H9 (cell line): Measurements from ENCODE around the gene LITAFD. TPM values are rescaled to one million over a fixed set of nuclear protein-coding genes. Genes with fewer than 3 reads are reported as not detected.
A peak's percentile ranks its signal among the peaks of the same experiment; 100 is the strongest.

Experiments
- DNase-seq: peaks from one replicate; pipeline ENCODE4 v3.0.0-alpha.2; 2017
- H2AFZ ChIP-seq: one replicate; pipeline ENCODE4 v1.6.1; 2013; ENCODE audit warnings: mild to moderate bottlenecking, low read length, control low read depth, moderate library complexity
- H2AK5ac ChIP-seq: 2 replicates; pipeline ENCODE4 v1.6.1; 2013; ENCODE audit warnings: low read length, control low read depth, mixed read lengths; ENCODE audit not compliant: insufficient read length
- H2BK120ac ChIP-seq: one replicate; pipeline ENCODE4 v1.6.1; 2013; ENCODE audit warnings: low read depth, mild to moderate bottlenecking, low read length, control low read depth, inconsistent platforms; ENCODE audit not compliant: poor library complexity, severe bottlenecking
- H2BK12ac ChIP-seq: 2 replicates; pipeline ENCODE4 v1.6.1; 2013; ENCODE audit warnings: low read length, control low read depth, mixed read lengths, low read depth; ENCODE audit not compliant: insufficient read length
- H2BK15ac ChIP-seq: 2 replicates; pipeline ENCODE4 v1.6.1; 2013; ENCODE audit warnings: low read depth, low read length, control low read depth
- H2BK20ac ChIP-seq: one replicate; pipeline ENCODE4 v1.6.1; 2013; ENCODE audit warnings: low read depth, mild to moderate bottlenecking, low read length, control low read depth, inconsistent platforms; ENCODE audit not compliant: poor library complexity, severe bottlenecking
- H2BK5ac ChIP-seq: 2 replicates; pipeline ENCODE4 v1.6.1; 2013; ENCODE audit warnings: low read length, control low read depth, mixed read lengths; ENCODE audit not compliant: insufficient read length
- H3K14ac ChIP-seq: 2 replicates; pipeline ENCODE4 v1.6.1; 2013; ENCODE audit warnings: low read length, control low read depth; ENCODE audit not compliant: insufficient read depth
- H3K18ac ChIP-seq: 2 replicates; pipeline ENCODE4 v1.6.1; 2013; ENCODE audit warnings: low read depth, mild to moderate bottlenecking, mixed read lengths, low read length, control low read depth; ENCODE audit not compliant: insufficient read length
- H3K23ac ChIP-seq: 2 replicates; pipeline ENCODE4 v1.6.1; 2013; ENCODE audit warnings: low read length, control low read depth, mixed read lengths, low read depth; ENCODE audit not compliant: insufficient read length
- H3K23me2 ChIP-seq: 2 replicates; pipeline ENCODE4 v1.6.1; 2013; ENCODE audit warnings: low read depth, mild to moderate bottlenecking, mixed read lengths, low read length, control low read depth; ENCODE audit not compliant: insufficient read length, poor library complexity, severe bottlenecking
- H3K27ac ChIP-seq: 2 replicates; pipeline ENCODE4 v1.5.1; 2013; ENCODE audit warnings: low read length, control low read depth, mixed read lengths, low read depth; ENCODE audit not compliant: insufficient read length
- H3K27me3 ChIP-seq: 2 replicates; pipeline ENCODE4 v1.6.1; 2013; ENCODE audit warnings: low read length, control low read depth, inconsistent platforms; ENCODE audit not compliant: insufficient read depth
- H3K4ac ChIP-seq: 2 replicates; pipeline ENCODE4 v1.6.1; 2013; ENCODE audit warnings: low read depth, mild to moderate bottlenecking, control low read depth, inconsistent platforms, low read length, moderate library complexity
- H3K4me1 ChIP-seq: 2 replicates; pipeline ENCODE4 v1.6.1; 2013; ENCODE audit warnings: low read length, control low read depth, inconsistent platforms; ENCODE audit not compliant: insufficient read depth
- H3K4me2 ChIP-seq: 2 replicates; pipeline ENCODE4 v1.6.1; 2013; ENCODE audit warnings: low read length, control low read depth, mixed read lengths; ENCODE audit not compliant: insufficient read length, insufficient read depth
- H3K56ac ChIP-seq: 2 replicates; pipeline ENCODE4 v1.6.1; 2013; ENCODE audit warnings: low read depth, mild to moderate bottlenecking, mixed read lengths, low read length, control low read depth; ENCODE audit not compliant: insufficient read length
- H3K79me1 ChIP-seq: 2 replicates; pipeline ENCODE4 v1.6.1; 2013; ENCODE audit warnings: low read depth, mild to moderate bottlenecking, moderate library complexity, low read length, control low read depth, inconsistent platforms; ENCODE audit not compliant: insufficient read depth, poor library complexity, severe bottlenecking
- H3K79me2 ChIP-seq: 2 replicates; pipeline ENCODE4 v1.6.1; 2013; ENCODE audit warnings: low read length, control low read depth, inconsistent platforms; ENCODE audit not compliant: insufficient read depth
- H3K9ac ChIP-seq: 2 replicates; pipeline ENCODE4 v1.6.1; 2013; ENCODE audit warnings: low read length, control low read depth, mixed read lengths; ENCODE audit not compliant: insufficient read length; ENCODE audit errors: extremely low read depth
- H3K9me3 ChIP-seq: one replicate; pipeline ENCODE4 v1.6.1; 2013; ENCODE audit warnings: low read depth, low read length, inconsistent platforms; ENCODE audit not compliant: control insufficient read depth
- H3T11ph ChIP-seq: one replicate; pipeline ENCODE4 v1.6.1; 2013; ENCODE audit warnings: mild to moderate bottlenecking, low read length, control low read depth, inconsistent platforms
- H4K20me1 ChIP-seq: one replicate; pipeline ENCODE4 v1.6.1; 2013; ENCODE audit not compliant: control insufficient read depth, insufficient read length, insufficient read depth
- H4K5ac ChIP-seq: 2 replicates; pipeline ENCODE4 v1.6.1; 2013; ENCODE audit warnings: low read depth, mild to moderate bottlenecking, mixed read lengths, low read length, control low read depth; ENCODE audit not compliant: insufficient read length
- H4K8ac ChIP-seq: replicated peaks from 2 replicates; pipeline ENCODE4 v1.6.1; 2013; ENCODE audit warnings: low read length, control low read depth, mixed read lengths, low read depth; ENCODE audit not compliant: insufficient read length
- H4K91ac ChIP-seq: 2 replicates; pipeline ENCODE4 v1.6.1; 2013; ENCODE audit warnings: low read depth, mild to moderate bottlenecking, moderate library complexity, mixed read lengths, low read length, control low read depth; ENCODE audit not compliant: insufficient read length
- H3K27ac Mint-ChIP-seq, 3 experiments: 2 replicates in 2 of 3; 3 replicates in 1 of 3; pipeline ENCODE4 v1.8.0; 2020 to 2021; ENCODE audit warnings: mixed read lengths in 3 of 3, mild to moderate bottlenecking in 1 of 3, moderate library complexity in 1 of 3
- H3K27me3 Mint-ChIP-seq: 2 replicates; pipeline ENCODE4 v1.8.0; 2021; ENCODE audit warnings: low read depth, mild to moderate bottlenecking, moderate library complexity, mixed read lengths
- H3K36me3 Mint-ChIP-seq, 3 experiments: 2 replicates in 2 of 3; 3 replicates in 1 of 3; pipeline ENCODE4 v1.8.0; 2020 to 2021; ENCODE audit warnings: low read depth in 3 of 3, mixed read lengths in 3 of 3; ENCODE audit not compliant: insufficient read depth in 1 of 3
- H3K4me1 Mint-ChIP-seq, 2 experiments: 2 replicates each; pipeline ENCODE4 v1.8.0; 2020; ENCODE audit warnings: mixed read lengths in 2 of 2
- H3K4me3 Mint-ChIP-seq, 2 experiments: 2 replicates in 1 of 2; 3 replicates in 1 of 2; pipeline ENCODE4 v1.8.0; 2020 to 2021; ENCODE audit warnings: mild to moderate bottlenecking in 2 of 2, mixed read lengths in 2 of 2, moderate library complexity in 1 of 2
- H3K9me3 Mint-ChIP-seq, 2 experiments: 2 replicates in 1 of 2; 3 replicates in 1 of 2; pipeline ENCODE4 v1.8.0; 2020; ENCODE audit warnings: mild to moderate bottlenecking in 2 of 2, mixed read lengths in 2 of 2, moderate library complexity in 1 of 2
- WGBS: extraction: QIAGEN DNeasy Blood & Tissue Kit; methylation state at CpG from one replicate; pipeline ENCODE4 v1.1.7; 2013; ENCODE audit warnings: missing lambda C conversion rate, low lambda C conversion rate, mixed read lengths; ENCODE audit not compliant: insufficient read length; ENCODE audit errors: extremely low coverage; 5-methylcytosine and 5-hydroxymethylcytosine counted together
- total RNA-seq: library from RNA; stranded (reverse); gene quantifications from 2 replicates; pipeline ENCODE4 v1.2.1, GENCODE V29; 2021
- TF ChIP-seq, protein P1 (sequence below): fragments of 200-600 bp; sonication (generic); conservative IDR thresholded peaks from 3 replicates; pipeline ENCODE4 v1.8.0; 2021; ENCODE audit warnings: antibody characterized with exemption, mild to moderate bottlenecking

The LITAFD gene
- total RNA-seq, 1 experiment from 2014 or later: not detected

DNA sequence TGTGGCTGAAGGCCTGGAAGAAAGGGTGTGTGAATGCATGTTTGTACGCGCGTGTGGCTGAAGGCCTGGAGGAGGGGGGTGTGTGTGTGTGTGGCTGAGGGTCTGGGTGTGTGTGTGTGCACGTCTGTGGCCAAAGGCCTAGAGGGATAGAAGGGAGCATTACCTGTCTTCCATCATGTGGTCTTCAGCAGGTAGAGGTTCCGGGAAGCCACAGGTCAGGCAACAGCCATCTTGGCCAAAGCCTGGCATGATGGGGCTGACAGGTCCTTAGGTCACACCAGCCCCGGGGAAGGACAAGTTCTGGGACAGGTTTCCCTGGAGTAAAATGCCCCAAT, 5.2 kb downstream of the LITAFD start:
- H3K79me2 ChIP-seq: no peaks in the 10 kb centered on the region
- H2BK120ac ChIP-seq: no peak overlapping the region
- H3K18ac ChIP-seq: no peak overlapping the region
- H3K4ac ChIP-seq: no peak overlapping the region
- Mint-ChIP-seq H3K4me3 (no peak overlapping the region), H3K27ac (peak overlapping the region in 1 of 3 experiments; percentile 8; a peak in 3 of 7 replicates), H3K9me3 (no peaks in the 10 kb centered on the region), H3K4me1 (peaks cover 22 to 24% of the 10 kb centered on the region in 2 experiments), H3K36me3 (peaks cover 24 to 43% (median 30%) of the 10 kb centered on the region in 3 experiments; a peak in 6 of 7 replicates), H3K27me3 (peaks cover 2% of the 10 kb centered on the region)
- H3T11ph ChIP-seq: no peak overlapping the region
- H2BK15ac ChIP-seq: no peak overlapping the region
- H3K27me3 ChIP-seq: no peaks in the 10 kb centered on the region
- no peak overlapping the region for H3K9ac ChIP-seq
- no peaks in the 10 kb centered on the region for H3K9me3 ChIP-seq
- no peak for DNase-seq
- no peak overlapping the region for H3K4me2 ChIP-seq
- no peaks in the 10 kb centered on the region for H3K23me2 ChIP-seq
- H3K4me1 ChIP-seq: no peaks in the 10 kb centered on the region; the same call in 1 of the 2 replicates
- no peak overlapping the region for H3K14ac ChIP-seq
- H4K91ac ChIP-seq: no peak overlapping the region
- H4K8ac ChIP-seq: no peak overlapping the region
- no peak overlapping the region for H2AK5ac ChIP-seq
- no peak overlapping the region for H2AFZ ChIP-seq
- no peaks in the 10 kb centered on the region for H3K79me1 ChIP-seq
- H4K20me1 ChIP-seq: peaks cover 4% of the 10 kb centered on the region
- no peak overlapping the region for H3K27ac ChIP-seq
- TF ChIP-seq, protein P1, sequence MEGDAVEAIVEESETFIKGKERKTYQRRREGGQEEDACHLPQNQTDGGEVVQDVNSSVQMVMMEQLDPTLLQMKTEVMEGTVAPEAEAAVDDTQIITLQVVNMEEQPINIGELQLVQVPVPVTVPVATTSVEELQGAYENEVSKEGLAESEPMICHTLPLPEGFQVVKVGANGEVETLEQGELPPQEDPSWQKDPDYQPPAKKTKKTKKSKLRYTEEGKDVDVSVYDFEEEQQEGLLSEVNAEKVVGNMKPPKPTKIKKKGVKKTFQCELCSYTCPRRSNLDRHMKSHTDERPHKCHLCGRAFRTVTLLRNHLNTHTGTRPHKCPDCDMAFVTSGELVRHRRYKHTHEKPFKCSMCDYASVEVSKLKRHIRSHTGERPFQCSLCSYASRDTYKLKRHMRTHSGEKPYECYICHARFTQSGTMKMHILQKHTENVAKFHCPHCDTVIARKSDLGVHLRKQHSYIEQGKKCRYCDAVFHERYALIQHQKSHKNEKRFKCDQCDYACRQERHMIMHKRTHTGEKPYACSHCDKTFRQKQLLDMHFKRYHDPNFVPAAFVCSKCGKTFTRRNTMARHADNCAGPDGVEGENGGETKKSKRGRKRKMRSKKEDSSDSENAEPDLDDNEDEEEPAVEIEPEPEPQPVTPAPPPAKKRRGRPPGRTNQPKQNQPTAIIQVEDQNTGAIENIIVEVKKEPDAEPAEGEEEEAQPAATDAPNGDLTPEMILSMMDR: no peak
- H4K5ac ChIP-seq: no peak overlapping the region
- H2BK20ac ChIP-seq: no peak overlapping the region
- no peak overlapping the region for H2BK5ac ChIP-seq
- no peak overlapping the region for H3K56ac ChIP-seq
- H2BK12ac ChIP-seq: no peak overlapping the region
- WGBS: no CpG with 5 or more reads among the region's 6 CpGs
- no peak overlapping the region for H3K23ac ChIP-seq
